Left kidney (tissue), 8 donors: ENCODE results near the gene MLN. TPM values are rescaled to one million over a fixed set of nuclear protein-coding genes. Genes with fewer than 3 reads are reported as not detected.

Experiments used
- DNase-seq: peaks from one replicate; pipeline ENCODE4 v3.0.0-alpha.2; 2013
- long read RNA-seq, 8 donors: transcript quantifications; one replicate each; lab custom pipeline, GENCODE V29; 2026
- polyA plus RNA-seq: library from polyadenylated mRNA; unstranded; fragments of 120-200 nt; gene quantifications from one replicate; pipeline ENCODE4 v1.2.1, GENCODE V29; 2013; ENCODE audit not compliant: insufficient read length

Gene MLN, protein sequence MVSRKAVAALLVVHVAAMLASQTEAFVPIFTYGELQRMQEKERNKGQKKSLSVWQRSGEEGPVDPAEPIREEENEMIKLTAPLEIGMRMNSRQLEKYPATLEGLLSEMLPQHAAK
- polyA plus RNA-seq: 2.1 TPM
- long read RNA-seq, donor 1: 0 reads
- long read RNA-seq, donor 2, partial matches to known transcripts: 0 of 1 reads
- long read RNA-seq, donor 2, other reads (novel, unspliced or antisense): 0 of 1 reads
- long read RNA-seq, donor 3: 0 reads
- long read RNA-seq, donor 4, partial matches to known transcripts: 0 of 1 reads
- long read RNA-seq, donor 4, other reads (novel, unspliced or antisense): 0 of 1 reads
- long read RNA-seq, donor 5, partial matches to known transcripts: 0 of 4 reads
- long read RNA-seq, donor 5, other reads (novel, unspliced or antisense): 0 of 4 reads
- long read RNA-seq, donor 6, partial matches to known transcripts: 0 of 1 reads
- long read RNA-seq, donor 6, other reads (novel, unspliced or antisense): 0 of 1 reads
- long read RNA-seq, donor 7: 0 reads
- long read RNA-seq, donor 8: 0 reads

DNA sequence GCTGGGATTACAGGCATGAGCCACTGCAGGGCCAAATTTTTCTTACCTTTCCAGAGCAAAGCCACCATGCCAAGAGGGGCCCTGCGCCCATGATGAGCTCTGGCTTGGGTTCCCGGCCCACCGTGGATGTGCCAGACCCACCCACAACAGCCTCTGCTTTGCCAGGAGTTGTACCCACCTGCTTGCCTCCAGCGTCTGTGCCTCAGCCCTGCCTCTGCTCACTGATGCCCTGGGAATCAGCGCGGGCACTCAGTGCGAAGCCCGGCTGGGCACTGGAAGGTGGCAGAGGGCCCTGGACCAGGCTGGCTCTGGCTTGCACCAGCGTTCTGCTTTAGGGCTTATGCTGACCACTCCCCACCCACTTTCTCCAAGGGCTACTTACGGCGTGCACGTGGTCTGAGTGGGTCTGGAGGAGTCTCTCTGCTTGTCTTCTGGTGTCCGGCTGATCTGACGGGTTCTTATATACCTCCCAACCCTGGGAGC lies at the start of gene MLN:
TSS of gene MLN (minus strand) at position 433 of the 483 bp plus-strand sequence. CDS start 2,840 bp downstream, outside the sequence.
- DNase-seq: no peak

DNA sequence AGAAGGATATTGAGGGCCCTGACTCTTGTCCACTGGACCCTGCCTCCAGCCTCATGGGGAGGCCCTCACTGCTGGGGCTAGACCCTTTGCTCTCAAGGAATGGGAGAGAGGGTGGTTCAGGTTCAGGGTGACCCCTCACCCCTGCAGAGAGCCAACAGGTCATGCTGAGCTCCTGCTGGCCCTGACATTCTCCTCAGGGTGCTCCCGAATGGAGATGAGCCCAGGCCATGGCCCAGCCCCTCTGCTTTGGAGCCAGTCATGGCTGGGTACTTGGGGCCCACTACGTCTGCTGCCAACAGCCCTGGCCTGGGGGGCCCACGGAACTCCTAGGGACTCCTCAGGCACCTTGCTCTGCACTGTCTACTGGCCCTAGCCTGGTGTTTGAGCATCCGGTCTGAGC lies 49.2 kb upstream of the MLN start:
- no peak for DNase-seq

DNA sequence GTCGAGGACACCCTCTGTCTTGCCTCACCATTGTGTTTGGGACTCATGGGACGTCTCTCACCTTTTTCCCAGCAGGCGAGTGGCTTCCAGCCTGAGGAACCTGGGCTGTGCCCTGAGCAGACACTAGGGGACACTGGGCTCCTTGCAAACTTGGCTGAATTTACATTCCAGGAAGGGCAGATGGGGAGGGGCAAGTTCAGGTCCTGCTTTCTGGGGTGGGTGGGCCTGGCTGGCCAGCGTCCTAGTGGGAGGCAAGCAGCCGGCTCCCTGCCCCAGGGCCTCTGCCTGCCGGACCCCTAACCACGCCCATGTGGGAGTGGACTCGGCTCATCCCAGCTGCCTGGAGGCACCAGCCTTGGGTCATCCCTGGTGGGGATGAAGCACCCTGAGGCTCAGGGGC lies 48.2 kb upstream of the MLN start:
- DNase-seq: peak; percentile 58

GRCh38 chr6:33850869-33851541 lies 47.2 kb upstream of the MLN start:
- DNase-seq: no peak

DNA sequence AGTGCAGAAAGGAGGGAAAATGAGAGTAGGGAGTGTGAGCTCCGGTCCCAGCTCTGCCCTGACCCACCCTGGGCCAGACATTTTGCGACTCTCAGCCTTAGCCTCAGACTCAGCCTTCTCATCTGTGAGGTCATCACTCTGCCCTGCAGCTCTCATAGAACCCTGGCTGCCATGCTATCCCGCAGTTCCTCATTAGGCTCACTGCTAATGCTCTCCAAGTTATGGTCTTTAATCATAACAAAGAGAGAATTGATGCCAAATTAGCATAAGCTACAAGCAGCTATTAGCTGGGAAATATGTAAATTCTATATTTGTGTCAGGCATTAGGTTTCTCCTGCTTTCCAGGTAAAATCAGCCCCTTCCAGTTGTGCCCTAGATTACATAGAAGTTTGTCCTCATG lies 46.5 kb upstream of the MLN start:
- DNase-seq: no peak

- DNase-seq: no peak
These were observed 45.8 kb upstream of the MLN start for GRCh38 chr6:33849500-33850075.

- DNase-seq: no peak
These were observed 44.7 kb upstream of the MLN start for GRCh38 chr6:33848484-33848883.

- DNase-seq: no peak
These were observed 44.1 kb upstream of the MLN start for GRCh38 chr6:33847867-33848266.

DNA sequence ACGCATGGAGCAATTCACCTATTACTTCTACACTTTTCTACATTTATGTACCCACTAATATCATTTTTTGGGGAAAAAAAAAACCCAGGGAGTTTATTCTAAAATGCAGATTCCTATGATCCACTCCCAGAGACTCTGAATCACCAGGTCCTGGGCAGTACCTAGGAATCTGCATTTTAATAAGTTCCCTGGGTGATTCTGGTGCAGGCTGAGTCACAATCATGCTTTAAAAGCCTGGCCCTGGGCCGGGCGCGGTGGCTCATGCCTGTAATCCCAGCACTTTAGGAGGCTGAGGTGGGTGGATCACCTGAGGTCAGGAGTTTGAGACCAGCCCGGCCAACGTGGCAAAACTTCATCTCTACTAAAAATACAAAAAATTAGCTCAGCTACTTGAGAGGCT lies 43.3 kb upstream of the MLN start:
- DNase-seq: no peak

DNA sequence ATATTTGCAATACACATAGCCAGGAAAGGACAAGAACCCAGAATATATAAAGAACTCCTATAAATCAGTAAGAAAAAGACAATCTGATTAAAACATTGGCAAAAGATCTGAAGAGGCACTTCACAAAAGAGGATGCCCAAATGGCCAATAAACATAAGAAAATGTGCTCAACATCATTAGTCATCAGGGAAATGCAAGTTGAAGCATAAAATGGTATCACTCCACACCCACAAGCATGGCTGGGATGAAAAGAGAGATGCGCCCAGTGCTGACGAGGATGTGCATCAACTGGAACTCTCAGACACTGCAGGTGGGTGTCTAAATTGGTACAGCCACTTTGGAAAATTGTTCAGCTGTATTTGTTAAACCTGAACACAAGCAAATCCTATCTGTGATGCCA lies 42.4 kb upstream of the MLN start:
- no peak for DNase-seq

DNA sequence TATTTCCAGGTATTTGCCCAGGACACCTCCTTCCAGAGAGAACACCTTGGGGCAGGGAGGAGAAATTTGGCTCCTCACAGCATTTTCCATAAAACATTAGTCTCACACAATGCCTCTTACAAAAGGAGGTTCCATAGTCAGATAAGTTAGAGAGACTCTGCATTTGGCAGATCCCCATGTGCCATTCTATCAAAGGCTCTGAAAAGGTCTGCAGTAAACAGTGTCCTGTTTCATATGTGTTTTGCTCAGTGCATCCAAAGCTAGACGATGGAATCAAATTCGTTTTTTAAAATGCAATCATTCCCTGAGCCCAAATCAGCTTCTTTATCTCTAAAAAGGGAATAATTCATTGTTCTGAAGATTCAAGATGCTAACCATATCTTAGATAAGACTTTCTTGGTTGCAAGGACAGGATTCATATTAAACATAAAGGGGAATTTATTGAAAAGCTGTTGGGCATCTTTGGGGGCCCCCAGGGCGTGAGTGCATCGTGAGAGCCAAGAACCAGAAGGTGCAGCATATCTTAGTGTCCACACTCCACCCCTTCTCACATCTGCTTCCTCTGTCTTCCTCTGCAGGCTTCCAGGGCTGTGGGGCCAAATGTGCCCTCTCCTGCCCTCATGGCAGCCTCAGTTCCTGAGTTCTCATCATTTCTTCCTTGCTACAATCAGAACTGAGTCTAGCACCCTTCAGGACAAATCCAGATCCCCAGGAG lies 41.4 kb upstream of the MLN start:
- DNase-seq: no peak

- no peak for DNase-seq
These were observed 39.6 kb upstream of the MLN start for GRCh38 chr6:33843131-33844121.

- no peak for DNase-seq
These were observed 38.1 kb upstream of the MLN start for GRCh38 chr6:33841868-33842267.

DNA sequence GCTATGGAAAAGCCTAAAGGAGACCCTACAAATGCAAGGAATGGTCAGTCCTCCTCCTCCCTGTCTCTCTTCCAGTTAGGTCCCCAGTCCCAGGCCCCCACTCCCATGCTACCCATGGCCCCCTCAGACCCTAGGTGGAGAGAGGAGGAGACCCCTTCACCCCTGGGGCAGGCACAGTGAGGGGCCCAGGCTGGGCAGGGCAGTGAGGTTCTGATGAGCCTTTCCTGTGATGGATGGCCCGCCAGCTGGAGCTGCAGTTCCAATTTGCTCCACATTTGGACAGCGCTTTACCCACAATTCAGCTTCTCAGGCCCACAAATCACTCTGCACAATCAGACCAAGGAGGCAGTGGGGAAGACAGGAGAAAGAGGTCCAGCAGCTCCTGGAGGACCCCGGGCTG lies 37.3 kb upstream of the MLN start:
- DNase-seq: no peak

DNA sequence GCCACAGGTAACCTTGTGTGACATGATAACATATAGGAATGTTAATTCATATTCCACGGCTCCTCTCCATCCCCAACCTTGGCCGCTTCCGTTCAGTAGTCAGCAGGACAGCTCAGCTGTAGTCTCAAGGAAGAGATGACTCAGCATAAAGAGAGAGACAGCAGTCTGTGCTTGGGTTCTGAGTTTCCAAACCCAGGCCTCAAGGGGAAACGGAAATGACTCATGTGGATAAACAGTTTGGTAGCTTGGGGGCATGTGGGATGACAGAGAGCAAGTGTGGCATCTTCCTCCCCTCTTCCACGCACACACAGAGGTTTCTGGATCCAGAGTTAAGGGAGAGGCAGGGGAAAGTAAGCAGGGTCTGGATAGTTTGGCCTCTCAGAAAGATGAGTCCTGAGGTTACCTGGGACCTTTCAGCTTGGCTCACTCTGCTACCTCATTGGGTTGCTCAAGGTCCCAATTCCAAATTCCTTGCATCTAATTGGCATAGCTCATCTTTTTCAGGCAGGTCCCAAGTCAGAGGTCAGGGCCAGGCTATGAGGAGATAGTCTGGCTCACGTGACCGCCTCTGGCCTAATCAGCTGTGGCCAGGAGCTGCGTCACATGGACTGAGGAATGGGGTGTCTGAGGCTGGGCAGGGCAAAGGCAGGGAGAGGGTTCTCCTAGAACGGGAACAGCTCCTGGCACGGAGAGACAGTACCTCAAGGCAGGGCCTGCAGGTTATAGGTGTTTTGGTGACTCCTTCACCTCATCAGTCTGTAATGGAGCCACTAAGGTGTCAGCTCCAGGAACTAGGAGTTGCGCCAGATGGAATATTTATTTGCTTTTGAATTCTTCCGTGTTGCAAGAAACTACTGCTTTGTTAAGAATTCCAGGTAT lies 36.5 kb upstream of the MLN start:
- no peak for DNase-seq

- no peak for DNase-seq
These were observed 35.7 kb upstream of the MLN start for GRCh38 chr6:33839399-33840047.

GRCh38 chr6:33838983-33839382 lies 35.2 kb upstream of the MLN start:
- DNase-seq: no peak

DNA sequence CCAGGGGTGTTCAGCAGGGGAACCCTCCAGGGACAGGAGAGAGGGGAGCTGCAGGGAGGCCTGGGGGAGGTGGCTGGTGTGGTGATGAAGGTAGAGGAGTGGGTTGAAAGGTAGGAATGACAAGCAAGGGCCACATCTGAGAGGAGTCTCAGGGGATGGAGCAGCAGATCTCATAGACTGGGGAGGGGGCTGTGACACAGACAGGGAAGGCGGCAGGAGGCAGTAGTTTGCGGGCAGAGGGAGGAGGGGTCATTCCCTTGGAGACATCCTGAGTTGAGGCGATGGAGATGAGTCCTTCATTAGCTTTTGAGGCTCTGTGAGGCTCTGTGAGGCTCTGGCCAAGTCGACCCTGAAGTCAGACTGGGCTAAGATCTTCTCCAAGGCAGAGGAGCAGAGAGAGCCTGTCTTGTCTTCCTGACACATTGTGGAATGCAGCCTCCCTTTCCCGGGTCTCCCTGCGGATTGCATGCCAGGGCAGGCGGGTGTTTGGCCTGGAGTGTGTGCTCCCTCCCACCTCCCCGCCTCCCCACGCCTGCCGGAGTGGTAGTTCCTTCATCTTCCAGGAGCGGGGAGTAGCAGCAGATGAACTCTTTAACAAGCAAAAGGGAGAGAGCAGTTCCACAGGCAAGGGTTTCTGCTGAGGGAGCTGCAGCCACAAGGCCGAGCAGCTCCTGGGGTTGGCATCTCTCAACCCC lies 34.3 kb upstream of the MLN start:
- DNase-seq: no peak
